Thoracic aorta (tissue), 2 donors: ENCODE data around the gene SETBP1. TPM values are rescaled to one million over a fixed set of nuclear protein-coding genes. Genes with fewer than 3 reads are reported as not detected.

Experiments
- ATAC-seq: fragments of 150-250 bp; one replicate; pipeline ENCODE4 v1.8.0; 2017; ENCODE audit warnings: low read depth; ENCODE audit not compliant: insufficient number of reproducible peaks, low FRiP score
- DNase-seq: peaks from one replicate; pipeline ENCODE4 v3.0.0-alpha.2; 2020; ENCODE audit warnings: low spot score
- H3K27ac ChIP-seq, 2 donors: fragments of 200-600 bp; sonication (generic); 1 replicate in 1 of 2; 2 replicates in 1 of 2; pipeline ENCODE4 v1.5.1; 2016; ENCODE audit warnings: mild to moderate bottlenecking in 2 of 2, moderate library complexity in 2 of 2
- H3K27me3 ChIP-seq: fragments of 200-600 bp; sonication (generic); replicated peaks from 2 replicates; pipeline ENCODE4 v1.6.0; 2016; ENCODE audit warnings: mild to moderate bottlenecking; ENCODE audit not compliant: insufficient read depth
- H3K36me3 ChIP-seq: fragments of 200-600 bp; sonication (generic); one replicate; pipeline ENCODE4 v1.5.1; 2016
- H3K4me1 ChIP-seq, 2 donors: fragments of 200-600 bp; sonication (generic); 1 replicate in 1 of 2; 2 replicates in 1 of 2; pipeline versions ENCODE4 v1.5.1 to v1.6.0; 2016; ENCODE audit warnings: low read depth in 2 of 2, mild to moderate bottlenecking in 1 of 2; ENCODE audit not compliant: control insufficient read depth in 1 of 2
- H3K4me3 ChIP-seq: fragments of 200-600 bp; sonication (generic); 2 replicates; pipeline ENCODE4 v1.5.1; 2016; ENCODE audit warnings: mild to moderate bottlenecking
- H3K9me3 ChIP-seq: fragments of 200-600 bp; sonication (generic); 2 replicates; pipeline ENCODE4 v1.5.1; 2016
- total RNA-seq, 2 donors: library from RNA; depleted of rRNA; stranded (reverse); fragments of >200 nt; gene quantifications; one replicate each; pipeline versions ENCODE4 v1.1.0 to v1.2.3, GENCODE V29; 2016
- TF ChIP-seq, protein P1 (sequence below): fragments of 200-600 bp; sonication (generic); IDR thresholded peaks from one replicate; pipeline ENCODE4 v1.5.1; 2019; ENCODE audit warnings: antibody characterized with exemption

The SETBP1 gene
- total RNA-seq, 2 donors from 2014 or later: 39.3 to 50.2 TPM

DNA sequence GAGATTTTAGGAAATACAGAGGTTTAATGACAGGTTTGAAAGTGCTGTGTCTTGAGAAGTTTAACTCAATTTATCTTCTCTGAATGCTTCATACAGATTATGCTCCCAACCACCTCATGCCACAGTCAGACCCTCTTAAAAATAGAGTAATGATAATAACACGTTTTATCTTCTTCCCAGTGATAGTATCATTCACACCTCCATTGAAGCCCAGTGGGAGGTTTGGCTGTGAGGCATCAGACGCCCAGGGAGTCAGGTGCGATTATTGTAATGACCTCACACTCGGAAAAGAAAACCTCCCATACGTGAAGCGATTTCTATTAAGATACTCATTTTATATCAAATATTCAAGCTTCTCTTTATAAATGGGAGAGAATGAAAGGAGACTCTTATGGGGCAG lies 366.3 kb downstream of the SETBP1 start:
- H3K4me1 ChIP-seq: peaks cover 0 to 17% of the 10 kb centered on the region in 2 donors
- H3K36me3 ChIP-seq: no peaks in the 10 kb centered on the region
- ATAC-seq: no peak
- no peaks in the 10 kb centered on the region for H3K9me3 ChIP-seq
- DNase-seq: no peak
- H3K27ac ChIP-seq: no peak overlapping the region
- no peaks in the 10 kb centered on the region for H3K27me3 ChIP-seq
- TF ChIP-seq, protein P1, sequence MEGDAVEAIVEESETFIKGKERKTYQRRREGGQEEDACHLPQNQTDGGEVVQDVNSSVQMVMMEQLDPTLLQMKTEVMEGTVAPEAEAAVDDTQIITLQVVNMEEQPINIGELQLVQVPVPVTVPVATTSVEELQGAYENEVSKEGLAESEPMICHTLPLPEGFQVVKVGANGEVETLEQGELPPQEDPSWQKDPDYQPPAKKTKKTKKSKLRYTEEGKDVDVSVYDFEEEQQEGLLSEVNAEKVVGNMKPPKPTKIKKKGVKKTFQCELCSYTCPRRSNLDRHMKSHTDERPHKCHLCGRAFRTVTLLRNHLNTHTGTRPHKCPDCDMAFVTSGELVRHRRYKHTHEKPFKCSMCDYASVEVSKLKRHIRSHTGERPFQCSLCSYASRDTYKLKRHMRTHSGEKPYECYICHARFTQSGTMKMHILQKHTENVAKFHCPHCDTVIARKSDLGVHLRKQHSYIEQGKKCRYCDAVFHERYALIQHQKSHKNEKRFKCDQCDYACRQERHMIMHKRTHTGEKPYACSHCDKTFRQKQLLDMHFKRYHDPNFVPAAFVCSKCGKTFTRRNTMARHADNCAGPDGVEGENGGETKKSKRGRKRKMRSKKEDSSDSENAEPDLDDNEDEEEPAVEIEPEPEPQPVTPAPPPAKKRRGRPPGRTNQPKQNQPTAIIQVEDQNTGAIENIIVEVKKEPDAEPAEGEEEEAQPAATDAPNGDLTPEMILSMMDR: no peak
- H3K4me3 ChIP-seq: no peak overlapping the region

DNA sequence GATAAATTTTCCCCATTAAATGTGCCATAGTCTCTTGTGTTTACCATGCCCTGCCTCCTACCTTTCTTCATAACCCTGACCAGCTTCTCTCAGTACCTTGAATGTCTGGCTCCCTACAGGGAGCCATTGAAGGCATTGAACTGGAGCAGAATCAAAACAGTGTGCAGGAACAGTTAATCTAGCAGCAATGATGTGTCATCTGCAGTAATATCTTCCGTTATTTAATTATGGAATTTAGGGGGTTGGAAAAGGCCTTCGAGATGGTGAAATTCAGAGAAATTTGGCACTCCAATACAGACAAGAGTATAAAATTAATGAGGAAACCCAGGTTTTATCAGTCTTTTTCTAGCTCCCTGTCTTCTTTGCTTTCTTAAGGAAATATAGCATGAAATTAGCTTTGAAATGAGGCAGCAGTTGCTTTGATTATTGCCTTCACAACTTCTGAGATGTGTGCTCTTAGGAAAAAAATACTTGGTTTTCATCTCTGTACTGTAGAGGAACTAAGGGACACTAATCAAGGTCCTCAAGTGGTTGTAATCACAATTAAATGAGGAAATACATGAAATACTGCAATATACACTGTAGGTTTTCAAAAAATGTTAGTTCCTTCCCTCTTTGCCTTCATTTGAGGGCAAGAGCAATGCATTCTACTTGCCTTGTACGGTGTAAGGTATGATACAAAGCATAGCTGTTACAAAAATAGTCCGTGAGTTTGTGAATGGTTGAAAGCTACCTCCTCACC lies 369.1 kb downstream of the SETBP1 start:
- no peak for DNase-seq
- no peak for ATAC-seq
- Histone ChIP-seq H3K27ac (no peak overlapping the region), H3K4me1 (peaks cover 0 to 17% of the 10 kb centered on the region in 2 donors), H3K4me3 (no peak overlapping the region), H3K27me3 (no peaks in the 10 kb centered on the region), H3K9me3 (no peaks in the 10 kb centered on the region), H3K36me3 (no peaks in the 10 kb centered on the region)
- TF ChIP-seq, protein P1: no peak

DNA sequence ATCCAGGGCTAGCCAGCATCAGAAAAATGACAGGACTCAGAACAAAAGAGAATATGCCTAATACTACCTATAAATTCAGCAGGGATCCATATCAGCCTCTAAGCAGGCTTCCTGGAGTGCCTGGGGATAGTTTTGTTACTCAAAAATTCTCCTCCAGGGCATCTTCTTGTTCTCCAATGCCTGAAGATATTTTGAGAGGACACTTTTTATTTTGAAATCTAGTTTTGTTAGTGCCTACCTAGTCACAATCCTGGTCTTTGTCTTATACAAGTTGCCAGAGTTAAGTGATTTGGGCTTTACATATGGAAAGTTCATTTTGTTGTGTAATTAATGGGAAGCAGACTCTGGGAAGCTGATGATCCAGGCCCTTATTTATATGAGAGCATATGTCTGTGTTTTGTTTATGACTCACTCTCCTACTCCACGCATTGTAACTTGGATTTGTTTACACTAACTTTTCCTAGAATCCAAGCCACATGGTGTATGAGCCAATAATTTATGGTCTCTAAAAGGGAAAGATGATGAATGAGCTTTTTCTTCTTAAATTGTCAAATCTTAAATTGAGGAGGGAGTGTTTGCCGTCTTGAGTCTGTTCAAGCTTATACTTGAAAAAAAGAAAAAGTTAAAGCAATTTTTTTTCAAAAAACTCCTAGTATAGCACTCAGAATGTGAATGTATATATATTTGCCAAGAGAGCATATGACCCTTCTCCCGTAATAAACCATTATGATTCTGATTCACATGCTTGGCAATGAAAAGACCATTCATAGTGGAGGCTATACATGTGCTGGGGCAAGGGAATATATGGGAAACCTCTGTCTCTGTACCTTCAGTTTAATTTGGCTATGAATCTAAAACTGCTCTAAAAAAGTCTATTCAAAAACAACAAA lies 370.3 kb downstream of the SETBP1 start:
- TF ChIP-seq, protein P1: no peak
- Histone ChIP-seq H3K27me3 (no peaks in the 10 kb centered on the region), H3K27ac (no peak overlapping the region), H3K4me1 (peaks cover 0 to 17% of the 10 kb centered on the region in 2 donors), H3K36me3 (no peaks in the 10 kb centered on the region), H3K4me3 (no peak overlapping the region), H3K9me3 (no peaks in the 10 kb centered on the region)
- ATAC-seq: no peak
- no peak for DNase-seq

DNA sequence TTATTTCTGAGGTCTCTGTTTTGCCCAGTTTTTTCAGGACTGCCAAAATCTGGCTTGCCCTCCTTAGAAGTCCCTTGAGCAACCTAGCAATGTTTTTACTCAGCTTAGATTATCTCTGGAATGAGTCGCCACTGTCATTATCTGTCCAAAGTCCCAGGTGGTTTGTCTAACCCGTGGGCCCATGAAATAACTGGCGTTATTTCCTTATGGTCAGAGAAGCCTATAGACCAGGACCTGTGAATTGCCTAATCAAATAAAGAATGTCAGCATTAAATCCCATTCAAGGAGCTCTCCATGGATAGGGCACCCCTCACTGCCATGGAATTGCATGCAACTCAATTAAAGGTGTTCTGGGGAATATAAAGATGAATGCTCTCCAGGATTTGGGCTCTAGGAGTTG lies 373.9 kb downstream of the SETBP1 start:
- no peak overlapping the region for H3K4me3 ChIP-seq
- no peaks in the 10 kb centered on the region for H3K36me3 ChIP-seq
- TF ChIP-seq, protein P1: no peak
- H3K4me1 ChIP-seq: peaks cover 0 to 17% of the 10 kb centered on the region in 2 donors
- DNase-seq (no peak), ATAC-seq (no peak)
- H3K27ac ChIP-seq: no peak overlapping the region
- H3K9me3 ChIP-seq: no peaks in the 10 kb centered on the region
- no peaks in the 10 kb centered on the region for H3K27me3 ChIP-seq

DNA sequence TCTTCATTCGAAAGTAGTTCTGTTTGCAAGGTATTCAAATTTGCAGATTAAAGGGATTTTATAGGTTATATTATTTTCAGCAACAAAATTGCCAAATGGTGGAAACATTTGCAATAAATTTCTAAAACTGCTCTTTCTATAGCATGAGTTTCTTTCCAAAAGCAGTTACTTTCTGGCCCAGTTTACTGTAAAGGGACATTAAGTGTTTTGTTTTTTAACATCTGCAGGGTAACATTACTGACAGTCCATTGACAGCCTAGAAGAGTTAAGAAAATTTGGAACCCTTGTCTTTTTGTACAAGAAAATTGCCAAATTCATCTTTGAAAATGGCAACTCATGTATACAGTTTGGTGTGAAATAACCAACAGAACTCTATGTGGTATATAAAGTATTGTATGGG lies 375.1 kb downstream of the SETBP1 start:
- H3K36me3 ChIP-seq: no peaks in the 10 kb centered on the region
- peaks cover 0 to 9% of the 10 kb centered on the region in 2 donors for H3K4me1 ChIP-seq
- ATAC-seq: no peak
- no peak for DNase-seq
- no peaks in the 10 kb centered on the region for H3K9me3 ChIP-seq
- no peak overlapping the region for H3K4me3 ChIP-seq
- TF ChIP-seq, protein P1: no peak
- no peaks in the 10 kb centered on the region for H3K27me3 ChIP-seq
- H3K27ac ChIP-seq: no peak overlapping the region
